ENCODE results near the gene CPLX1.
"Not testable (repeated sequence)": the region's sequence is repeated elsewhere in the genome, so short reads cannot be mapped to it uniquely, and the experiment has no call there.

The CPLX1 gene

DNA sequence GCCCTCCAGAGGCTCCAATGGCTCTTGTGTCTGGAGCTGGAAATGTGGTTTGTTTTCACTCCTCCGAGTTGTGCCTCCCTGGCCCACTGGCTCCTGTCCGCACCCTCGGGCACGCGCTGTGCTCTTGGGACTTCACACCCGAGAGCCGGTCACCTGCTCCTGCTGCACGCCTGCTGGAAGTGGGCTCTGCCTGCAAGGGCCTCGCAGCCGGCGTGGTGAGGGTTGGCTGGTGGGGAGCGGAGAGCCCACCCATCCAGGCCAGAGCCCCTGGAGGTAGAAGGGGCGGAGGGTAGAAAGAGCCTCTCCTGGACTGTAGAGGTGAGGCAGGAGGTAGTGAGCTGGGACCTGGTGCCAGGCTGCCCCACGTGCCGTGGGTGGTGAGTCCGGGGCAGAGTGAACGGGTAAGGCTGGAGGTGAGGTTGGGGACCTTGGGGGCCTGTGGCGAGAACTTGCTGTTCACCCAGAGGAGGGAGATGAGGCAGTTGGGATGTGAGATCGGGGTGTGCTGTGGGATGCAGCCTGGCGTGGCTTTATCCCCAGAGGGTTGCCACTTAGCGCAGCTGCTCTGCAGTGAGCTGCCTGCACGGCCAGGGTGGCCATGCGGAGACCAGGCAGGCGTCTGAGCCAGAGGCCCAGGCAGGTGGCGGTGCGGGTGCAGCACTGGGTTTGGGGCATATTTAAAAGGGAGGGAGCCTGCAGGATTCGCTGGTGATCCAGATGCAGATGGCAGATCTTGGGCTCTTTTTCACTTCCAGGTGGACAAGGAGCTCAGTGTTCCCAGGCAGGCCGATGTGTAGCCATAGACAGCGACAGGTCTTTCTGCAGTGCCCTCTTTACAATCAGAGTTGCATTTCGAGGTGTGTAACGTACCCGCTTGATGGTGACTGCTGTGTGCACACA, 71.5 kb downstream of the CPLX1 start:
- DNase-seq (ENCODE audit: low spot score): no peak

DNA sequence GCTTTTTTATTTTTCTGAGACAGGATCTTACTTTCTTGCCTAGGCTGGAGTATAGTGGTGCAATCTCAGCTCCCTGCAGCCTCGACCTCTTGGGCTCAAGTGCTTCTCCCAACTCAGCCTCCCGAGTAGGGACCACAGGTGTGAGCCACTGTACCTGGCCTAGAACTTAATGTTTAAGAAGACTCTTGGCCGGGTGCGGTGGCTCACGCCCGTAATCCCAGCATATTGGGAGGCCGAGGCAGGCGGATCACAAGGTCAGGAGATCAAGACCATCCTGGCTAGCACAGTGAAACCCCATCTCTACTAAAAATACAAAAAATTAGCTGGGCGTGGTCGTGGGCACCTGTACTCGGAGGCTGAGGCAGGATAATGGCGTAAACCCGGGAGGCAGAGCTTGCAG, 72.7 kb downstream of the CPLX1 start:
- not testable (repeated sequence) for DNase-seq (ENCODE audit: low spot score)

DNA sequence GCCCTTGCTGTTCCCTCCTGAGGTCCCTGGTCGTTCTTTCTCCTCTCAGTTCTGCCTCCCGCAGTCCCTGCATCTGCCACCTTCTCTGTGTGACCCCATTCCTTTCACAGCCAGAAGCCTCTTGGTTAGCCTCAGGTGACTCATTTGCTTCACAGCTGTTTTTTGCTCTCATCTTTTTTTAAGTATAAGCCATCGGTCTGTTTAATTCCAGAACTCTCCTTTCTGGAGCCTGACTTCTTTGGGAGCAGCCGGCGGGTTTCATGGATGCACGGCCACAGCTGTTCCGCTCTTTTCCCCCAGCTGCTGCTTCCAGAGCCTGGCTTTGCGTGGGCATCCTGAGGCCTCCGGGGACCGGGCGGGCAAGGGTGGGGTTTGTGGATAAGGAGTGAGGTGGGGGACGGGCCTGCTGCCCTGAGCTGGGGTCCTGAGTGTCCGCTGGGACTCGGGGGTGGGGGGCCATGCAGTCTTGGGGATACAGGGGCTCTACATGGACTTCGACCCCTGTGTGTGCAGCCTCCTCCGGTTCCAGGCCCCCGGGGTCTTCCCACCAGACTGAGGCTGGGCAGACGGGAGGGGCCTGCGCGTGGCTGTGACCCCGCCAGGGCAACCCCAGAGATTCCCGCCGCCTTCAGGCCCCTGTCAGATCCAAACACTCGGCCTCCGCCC, 73.6 kb downstream of the CPLX1 start:
- DNase-seq (ENCODE audit: low spot score): no peak

DNA sequence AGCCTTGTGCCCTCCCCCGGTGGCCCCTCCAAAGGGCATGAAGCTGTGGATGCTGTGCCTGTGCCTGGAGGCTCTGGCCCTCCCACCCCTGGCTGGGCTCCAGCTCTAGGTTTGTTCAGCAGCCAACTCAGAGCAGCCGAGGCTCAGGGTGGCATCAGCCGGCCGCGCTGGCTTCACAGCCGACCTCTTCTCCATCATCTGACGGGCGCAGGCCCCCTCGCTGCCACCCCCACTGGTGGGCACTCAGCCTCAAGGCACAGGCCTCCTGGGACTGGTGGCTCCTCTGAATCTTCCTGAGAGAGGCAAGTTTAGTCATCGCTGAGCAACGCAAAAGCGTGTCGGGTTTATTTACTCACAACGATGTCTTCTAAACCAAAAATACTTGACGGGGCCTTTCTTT, 74.3 kb downstream of the CPLX1 start:
- no peak for DNase-seq (ENCODE audit: low spot score)

GRCh38 chr4:749698-750666, 75.9 kb downstream of the CPLX1 start:
- DNase-seq (ENCODE audit: low spot score): no peak

DNA sequence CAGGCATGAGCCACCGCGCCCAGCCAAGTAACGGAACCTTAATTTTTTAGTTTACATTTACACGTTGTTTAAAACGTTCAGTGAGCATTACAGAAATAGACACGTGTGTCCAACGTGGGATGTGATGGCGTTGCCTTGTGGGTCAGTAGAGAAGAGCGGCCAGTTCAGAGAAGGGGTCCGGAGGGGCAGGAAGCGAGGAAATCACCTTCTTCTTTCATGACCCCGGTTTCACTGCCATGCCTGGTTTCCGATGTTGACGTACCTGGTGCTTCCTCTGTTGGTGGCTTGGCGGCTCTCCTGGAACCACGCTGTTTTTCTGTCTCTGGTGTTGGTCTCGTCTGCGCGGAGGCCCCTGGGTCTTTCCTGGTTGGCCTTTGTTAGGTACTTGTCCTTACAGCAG, 77.5 kb downstream of the CPLX1 start:
- DNase-seq (ENCODE audit: low spot score): no peak

- DNase-seq (ENCODE audit: low spot score): no peak
Measured at GRCh38 chr4:747546-748170, 78.3 kb downstream of the CPLX1 start.

- DNase-seq (ENCODE audit: low spot score): no peak
Measured at GRCh38 chr4:744212-744841, 81.6 kb downstream of the CPLX1 start.

DNA sequence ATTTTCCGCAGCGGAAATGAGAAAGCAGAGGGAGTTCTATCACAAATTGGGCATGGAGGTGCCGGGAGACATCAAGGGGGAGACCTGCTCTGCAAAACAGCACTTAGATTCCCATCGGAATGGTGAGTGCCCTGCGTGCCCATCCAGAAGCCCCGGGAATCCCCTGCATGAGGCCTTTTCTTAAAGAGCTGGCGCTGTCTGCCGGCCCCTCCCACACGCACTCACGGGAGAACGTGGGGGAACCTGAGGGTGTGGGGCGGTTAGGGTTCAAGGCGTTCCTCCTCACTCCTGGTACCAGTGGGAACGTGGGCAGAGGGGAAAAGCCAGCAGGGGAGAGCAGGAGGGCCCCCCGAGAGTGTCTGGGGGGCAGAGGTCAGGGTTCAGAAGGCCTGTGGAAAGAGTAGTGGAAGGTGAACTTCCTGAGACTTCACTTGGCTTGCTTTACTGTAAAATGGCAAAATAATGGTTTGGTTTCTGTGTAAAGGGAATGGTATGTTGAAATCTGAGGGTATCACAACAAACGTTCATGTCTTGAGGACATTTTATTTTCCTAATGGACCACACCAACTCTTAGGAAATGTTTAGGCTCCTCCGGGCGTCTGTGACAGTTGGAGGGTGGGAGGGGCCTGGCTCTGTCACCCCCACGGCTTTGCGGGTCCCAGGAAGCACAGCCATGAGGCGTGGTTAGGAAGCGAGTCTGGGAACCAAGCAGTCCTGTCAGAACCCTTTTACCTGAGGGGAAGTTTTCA, 82.3 kb downstream of the CPLX1 start:
- DNase-seq (ENCODE audit: low spot score): no peak

DNA sequence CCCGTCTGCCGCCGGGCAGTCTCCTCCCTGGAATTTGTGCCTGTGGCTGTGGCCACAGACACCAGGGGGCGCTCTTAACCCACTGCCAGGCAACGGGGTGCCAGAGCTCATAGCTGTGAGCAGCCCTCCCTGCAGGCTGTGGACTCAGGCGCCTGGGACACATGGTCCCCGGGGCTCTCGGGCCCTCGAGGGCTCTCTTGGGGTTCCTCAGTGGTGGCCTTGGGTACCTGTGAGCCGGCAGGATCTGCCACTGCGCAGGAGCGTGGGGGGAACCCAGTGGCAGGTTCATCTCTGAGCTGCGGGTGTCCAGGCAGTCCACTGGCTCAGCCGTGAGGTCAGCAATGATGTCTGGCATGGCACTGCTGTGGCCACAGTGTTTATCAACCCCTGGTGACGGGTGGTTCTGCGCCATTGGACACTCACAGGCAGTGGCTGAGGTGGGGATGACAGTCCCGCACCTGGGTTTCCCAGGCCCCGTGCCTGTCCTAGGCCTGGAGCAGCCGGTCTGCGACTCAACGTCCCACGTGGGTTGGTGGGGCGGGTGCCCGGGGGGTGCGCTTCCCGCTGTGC, 83.1 kb downstream of the CPLX1 start:
- no peak for DNase-seq (ENCODE audit: low spot score)

GRCh38 chr4:742096-742741, 83.7 kb downstream of the CPLX1 start:
- DNase-seq (ENCODE audit: low spot score): no peak

DNA sequence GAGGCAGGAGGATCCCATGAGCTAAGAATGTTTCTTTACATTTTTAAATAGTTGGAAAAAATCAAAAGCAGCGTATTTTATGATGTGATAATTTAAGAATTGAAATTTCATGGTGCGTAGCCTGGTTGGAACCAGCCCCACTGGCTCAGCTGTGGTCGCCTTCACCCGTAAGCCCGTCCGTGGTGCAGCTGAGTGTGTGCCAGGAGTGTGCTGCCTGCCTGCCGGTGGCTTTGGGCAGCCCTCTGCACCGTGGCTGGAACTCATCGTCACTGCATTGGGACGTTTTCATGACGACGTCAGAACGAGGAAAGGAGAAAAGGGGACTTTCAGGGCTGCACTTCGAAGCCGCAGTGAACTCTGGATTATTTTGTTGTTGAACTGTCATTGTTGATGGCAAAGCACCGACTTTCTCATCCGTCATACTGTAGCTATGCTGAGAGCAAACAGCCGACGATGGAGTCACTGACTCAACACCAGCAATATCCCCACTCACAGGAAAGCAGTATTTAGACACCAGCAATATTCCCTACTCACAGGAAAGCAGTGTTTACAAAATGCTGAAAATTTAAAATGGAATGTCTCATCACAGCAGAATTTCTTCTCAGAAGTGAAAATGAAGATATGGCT, 85.2 kb downstream of the CPLX1 start:
- DNase-seq (ENCODE audit: low spot score): no peak

- DNase-seq (ENCODE audit: low spot score): no peak
Measured at GRCh38 chr4:740011-740410, 85.9 kb downstream of the CPLX1 start.

- no peak for DNase-seq (ENCODE audit: low spot score)
Measured at GRCh38 chr4:739569-739968, 86.4 kb downstream of the CPLX1 start.

DNA sequence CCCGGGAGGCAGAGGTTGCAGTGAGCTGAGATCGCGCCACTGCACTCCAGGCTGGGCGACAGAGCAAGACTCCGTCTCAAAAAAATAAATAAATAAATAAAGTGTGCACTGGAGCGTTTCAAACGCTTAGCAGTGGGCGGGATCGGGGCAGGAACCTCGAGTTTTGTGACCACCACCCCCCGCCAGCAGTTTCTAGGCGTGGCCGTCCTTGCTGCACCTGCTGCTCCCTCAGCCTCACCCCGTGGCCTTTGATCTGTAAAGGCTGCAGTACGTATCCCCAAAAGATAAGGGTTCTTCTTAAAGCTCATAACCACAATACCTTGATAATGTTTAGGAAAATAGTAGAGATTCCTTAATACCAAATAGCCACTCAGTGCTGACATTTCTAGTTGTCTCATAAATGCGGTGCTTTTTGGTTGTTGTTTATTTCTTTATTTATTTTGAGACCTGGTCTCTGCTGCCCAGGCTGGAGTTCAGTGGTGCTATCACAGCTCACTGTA, 87.1 kb downstream of the CPLX1 start:
- DNase-seq (ENCODE audit: low spot score): peak; percentile 22

GRCh38 chr4:736561-736960, 89.4 kb downstream of the CPLX1 start:
- DNase-seq (ENCODE audit: low spot score): not testable (repeated sequence)

DNA sequence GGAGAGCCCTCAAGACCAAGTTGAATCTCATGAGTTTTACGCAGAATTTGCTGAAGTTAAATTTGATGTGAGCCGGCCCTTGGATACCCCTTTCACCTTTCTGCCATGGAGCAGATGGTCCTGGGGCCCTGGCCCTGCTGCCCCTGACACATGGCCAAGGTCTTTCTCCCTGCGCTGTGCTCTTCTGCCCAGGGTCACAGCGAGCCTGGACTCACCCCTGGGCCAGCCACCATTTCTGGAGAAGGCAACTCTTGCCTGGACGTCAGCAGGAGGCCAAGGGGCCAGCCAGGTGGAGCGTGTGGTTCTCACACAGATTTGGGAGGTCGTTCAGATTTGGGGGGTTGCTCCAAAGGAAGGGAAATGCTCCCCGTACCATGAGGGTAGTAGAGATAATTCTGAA, 90.3 kb downstream of the CPLX1 start:
- no peak for DNase-seq (ENCODE audit: low spot score)
